ENCODE measurements around the gene ATP8A2.

DNA sequence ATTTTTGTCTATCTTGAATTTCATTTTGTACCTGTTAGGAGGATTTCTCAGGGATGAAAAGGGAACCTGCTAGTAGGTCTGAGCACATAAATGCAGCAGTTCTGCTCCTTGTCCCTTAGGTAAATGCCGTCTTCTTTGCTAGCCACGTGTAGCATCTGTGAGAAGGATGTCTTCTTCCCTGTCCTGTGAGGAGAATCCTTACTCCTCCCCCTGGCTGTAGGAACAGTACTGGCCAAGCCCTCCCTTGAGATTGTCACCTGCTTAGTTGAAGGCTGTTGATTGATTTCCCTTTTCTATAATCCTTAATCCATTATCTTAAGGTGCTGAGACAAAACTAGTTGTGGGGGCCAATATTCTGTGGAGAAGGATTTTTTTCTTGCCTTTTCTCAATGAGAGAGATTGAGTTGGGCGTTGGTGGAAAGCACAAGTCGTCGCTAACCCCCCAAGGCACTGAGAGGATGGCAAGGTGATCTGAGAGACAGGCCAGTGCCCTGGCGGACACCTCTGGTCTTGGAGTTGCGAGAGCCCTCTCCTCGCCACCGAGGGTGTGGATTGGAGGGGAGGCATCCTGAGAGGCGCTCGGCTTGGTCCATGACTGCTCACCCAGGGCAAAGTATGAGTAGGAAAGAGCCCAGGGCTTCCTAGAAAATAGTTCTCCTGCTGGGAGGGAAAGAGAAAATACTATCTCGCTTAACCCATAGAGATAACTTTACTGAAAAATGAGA is 216.7 kb downstream of the ATP8A2 start:
- TF ChIP-seq ZNF583 (CRISPR knock-in tag; IDR thresholded peaks at IDR 0.05): no peak
- TF ChIP-seq SPI1 (IDR thresholded peaks at IDR 0.05; ENCODE audit: borderline replicate concordance, low read depth, low read length): no peak
- TF ChIP-seq ETV6 (IDR thresholded peaks at IDR 0.05; ENCODE audit: borderline replicate concordance in 1 of 2, low read depth in 2 of 2, low read length in 1 of 2): no peak
- TF ChIP-seq ETV6 (CRISPR knock-in tag; IDR thresholded peaks at IDR 0.05; ENCODE audit: borderline replicate concordance): no peak
- no peak for TF ChIP-seq CHD7 (IDR thresholded peaks at IDR 0.05; ENCODE audit: low read depth, low read length)

Data from K562 (cell line).